ENCODE measurements around the gene HTRA3. TPM values are rescaled to one million over a fixed set of nuclear protein-coding genes. Genes with fewer than 3 reads are reported as not detected.

Gene HTRA3
- total RNA-seq, 1 donor from 2014 or later: 1.7 TPM

DNA sequence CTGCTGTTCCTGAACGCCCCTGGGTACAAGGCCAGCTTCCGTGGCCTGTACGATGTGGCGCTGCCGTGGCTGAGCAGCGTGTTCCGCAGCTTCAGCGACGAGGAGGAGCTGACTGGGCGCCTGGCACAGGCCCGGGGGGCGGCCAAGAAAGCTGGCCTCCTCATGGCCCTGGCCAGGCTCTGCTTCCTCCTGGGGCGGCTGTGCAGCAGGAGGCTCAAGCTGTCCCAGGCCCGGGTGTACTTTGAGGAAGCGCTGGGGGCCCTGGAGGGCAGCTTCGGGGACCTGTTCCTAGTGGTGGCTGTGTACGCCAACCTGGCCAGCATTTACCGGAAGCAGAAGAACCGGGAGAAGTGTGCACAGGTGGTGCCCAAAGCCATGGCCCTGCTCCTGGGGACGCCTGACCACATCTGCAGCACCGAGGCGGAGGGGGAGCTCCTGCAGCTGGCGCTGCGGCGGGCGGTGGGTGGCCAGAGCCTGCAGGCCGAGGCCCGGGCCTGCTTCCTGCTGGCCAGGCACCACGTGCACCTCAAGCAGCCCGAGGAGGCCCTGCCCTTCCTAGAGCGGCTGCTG lies 42.3 kb upstream of the HTRA3 start:
- H3K4me3 Mint-ChIP-seq (ENCODE audit: unreplicated experiment): no peak overlapping the region
- H3K9me3 Mint-ChIP-seq (ENCODE audit: unreplicated experiment): no peaks in the 10 kb centered on the region
- no peak for DNase-seq (ENCODE audit: low spot score)
- H3K27ac Mint-ChIP-seq (ENCODE audit: unreplicated experiment): no peak overlapping the region
- peaks cover 33% of the 10 kb centered on the region for H3K36me3 Mint-ChIP-seq (ENCODE audit: low read depth, unreplicated experiment)
- TF ChIP-seq, protein P1, sequence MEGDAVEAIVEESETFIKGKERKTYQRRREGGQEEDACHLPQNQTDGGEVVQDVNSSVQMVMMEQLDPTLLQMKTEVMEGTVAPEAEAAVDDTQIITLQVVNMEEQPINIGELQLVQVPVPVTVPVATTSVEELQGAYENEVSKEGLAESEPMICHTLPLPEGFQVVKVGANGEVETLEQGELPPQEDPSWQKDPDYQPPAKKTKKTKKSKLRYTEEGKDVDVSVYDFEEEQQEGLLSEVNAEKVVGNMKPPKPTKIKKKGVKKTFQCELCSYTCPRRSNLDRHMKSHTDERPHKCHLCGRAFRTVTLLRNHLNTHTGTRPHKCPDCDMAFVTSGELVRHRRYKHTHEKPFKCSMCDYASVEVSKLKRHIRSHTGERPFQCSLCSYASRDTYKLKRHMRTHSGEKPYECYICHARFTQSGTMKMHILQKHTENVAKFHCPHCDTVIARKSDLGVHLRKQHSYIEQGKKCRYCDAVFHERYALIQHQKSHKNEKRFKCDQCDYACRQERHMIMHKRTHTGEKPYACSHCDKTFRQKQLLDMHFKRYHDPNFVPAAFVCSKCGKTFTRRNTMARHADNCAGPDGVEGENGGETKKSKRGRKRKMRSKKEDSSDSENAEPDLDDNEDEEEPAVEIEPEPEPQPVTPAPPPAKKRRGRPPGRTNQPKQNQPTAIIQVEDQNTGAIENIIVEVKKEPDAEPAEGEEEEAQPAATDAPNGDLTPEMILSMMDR (IDR thresholded peaks at IDR 0.05; ENCODE audit: unreplicated experiment): no peak
- H3K27me3 Mint-ChIP-seq (ENCODE audit: unreplicated experiment): peaks cover under 1% of the 10 kb centered on the region
- H3K4me1 Mint-ChIP-seq (ENCODE audit: unreplicated experiment): peaks cover 25% of the 10 kb centered on the region

DNA sequence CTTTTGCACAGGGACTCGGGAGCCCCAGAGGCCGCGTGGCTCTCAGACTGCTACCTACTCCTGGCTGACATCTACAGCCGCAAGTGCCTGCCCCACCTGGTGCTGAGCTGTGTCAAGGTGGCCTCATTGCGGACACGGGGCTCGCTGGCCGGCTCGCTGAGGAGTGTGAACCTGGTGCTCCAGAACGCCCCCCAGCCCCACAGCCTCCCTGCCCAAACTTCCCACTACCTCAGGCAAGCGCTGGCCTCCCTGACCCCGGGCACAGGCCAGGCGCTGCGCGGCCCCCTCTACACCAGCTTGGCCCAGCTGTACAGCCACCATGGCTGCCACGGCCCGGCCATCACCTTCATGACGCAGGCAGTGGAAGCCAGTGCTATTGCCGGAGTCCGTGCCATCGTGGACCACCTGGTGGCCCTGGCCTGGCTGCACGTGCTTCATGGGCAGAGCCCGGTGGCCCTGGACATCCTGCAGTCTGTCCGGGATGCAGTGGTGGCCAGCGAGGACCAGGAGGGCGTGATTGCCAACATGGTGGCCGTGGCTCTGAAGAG lies 41.7 kb upstream of the HTRA3 start:
- no peak overlapping the region for H3K4me3 Mint-ChIP-seq (ENCODE audit: unreplicated experiment)
- no peak for DNase-seq (ENCODE audit: low spot score)
- no peaks in the 10 kb centered on the region for H3K9me3 Mint-ChIP-seq (ENCODE audit: unreplicated experiment)
- TF ChIP-seq, protein P1 (IDR thresholded peaks at IDR 0.05; ENCODE audit: unreplicated experiment): no peak
- peaks cover 25% of the 10 kb centered on the region for H3K4me1 Mint-ChIP-seq (ENCODE audit: unreplicated experiment)
- peaks cover 32% of the 10 kb centered on the region for H3K36me3 Mint-ChIP-seq (ENCODE audit: low read depth, unreplicated experiment)
- H3K27me3 Mint-ChIP-seq (ENCODE audit: unreplicated experiment): peaks cover 1% of the 10 kb centered on the region
- H3K27ac Mint-ChIP-seq (ENCODE audit: unreplicated experiment): no peak overlapping the region

DNA sequence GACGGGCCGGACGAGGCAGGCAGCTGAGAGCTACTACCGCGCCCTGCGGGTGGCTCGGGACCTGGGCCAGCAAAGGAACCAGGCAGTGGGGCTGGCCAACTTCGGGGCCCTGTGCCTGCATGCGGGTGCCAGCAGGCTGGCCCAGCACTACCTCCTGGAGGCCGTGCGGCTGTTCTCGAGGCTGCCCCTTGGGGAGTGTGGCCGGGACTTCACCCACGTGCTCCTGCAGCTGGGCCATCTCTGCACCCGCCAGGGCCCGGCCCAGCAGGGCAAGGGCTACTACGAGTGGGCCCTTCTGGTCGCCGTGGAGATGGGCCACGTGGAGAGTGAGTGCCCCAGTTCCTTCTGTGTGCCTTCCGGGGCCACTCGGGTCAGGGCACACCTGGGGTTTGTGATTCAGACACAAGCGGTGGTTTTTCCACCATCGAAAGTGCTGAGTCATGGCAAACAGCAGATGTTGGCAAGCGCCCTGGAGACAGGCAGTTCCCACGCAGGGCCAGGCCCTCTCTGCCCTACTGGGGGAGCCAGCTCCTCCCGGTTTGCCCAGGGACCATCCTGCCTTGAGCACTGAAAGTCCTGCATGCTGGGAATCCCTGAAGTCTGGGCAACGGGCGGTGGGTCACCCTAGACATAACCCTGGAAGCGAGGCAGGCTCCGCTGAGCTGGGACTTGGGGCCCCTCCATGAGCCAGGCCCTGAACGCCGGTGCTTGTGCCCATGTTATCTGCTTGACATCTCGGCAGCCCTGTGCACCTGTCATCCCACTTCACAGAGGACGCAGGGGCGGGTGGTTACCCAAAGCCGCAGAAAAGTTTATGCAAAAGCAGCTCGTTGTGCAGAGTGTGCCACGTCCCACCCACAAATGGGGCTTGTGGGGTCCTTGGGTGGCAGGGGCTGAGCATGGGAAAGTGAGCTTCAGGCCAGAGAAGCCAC lies 41.0 kb upstream of the HTRA3 start:
- peaks cover 25% of the 10 kb centered on the region for H3K4me1 Mint-ChIP-seq (ENCODE audit: unreplicated experiment)
- H3K27me3 Mint-ChIP-seq (ENCODE audit: unreplicated experiment): peaks cover 1% of the 10 kb centered on the region
- H3K9me3 Mint-ChIP-seq (ENCODE audit: unreplicated experiment): no peaks in the 10 kb centered on the region
- H3K36me3 Mint-ChIP-seq (ENCODE audit: low read depth, unreplicated experiment): peaks cover 31% of the 10 kb centered on the region
- no peak for DNase-seq (ENCODE audit: low spot score)
- no peak overlapping the region for H3K27ac Mint-ChIP-seq (ENCODE audit: unreplicated experiment)
- TF ChIP-seq, protein P1 (IDR thresholded peaks at IDR 0.05; ENCODE audit: unreplicated experiment): no peak
- H3K4me3 Mint-ChIP-seq (ENCODE audit: unreplicated experiment): no peak overlapping the region

DNA sequence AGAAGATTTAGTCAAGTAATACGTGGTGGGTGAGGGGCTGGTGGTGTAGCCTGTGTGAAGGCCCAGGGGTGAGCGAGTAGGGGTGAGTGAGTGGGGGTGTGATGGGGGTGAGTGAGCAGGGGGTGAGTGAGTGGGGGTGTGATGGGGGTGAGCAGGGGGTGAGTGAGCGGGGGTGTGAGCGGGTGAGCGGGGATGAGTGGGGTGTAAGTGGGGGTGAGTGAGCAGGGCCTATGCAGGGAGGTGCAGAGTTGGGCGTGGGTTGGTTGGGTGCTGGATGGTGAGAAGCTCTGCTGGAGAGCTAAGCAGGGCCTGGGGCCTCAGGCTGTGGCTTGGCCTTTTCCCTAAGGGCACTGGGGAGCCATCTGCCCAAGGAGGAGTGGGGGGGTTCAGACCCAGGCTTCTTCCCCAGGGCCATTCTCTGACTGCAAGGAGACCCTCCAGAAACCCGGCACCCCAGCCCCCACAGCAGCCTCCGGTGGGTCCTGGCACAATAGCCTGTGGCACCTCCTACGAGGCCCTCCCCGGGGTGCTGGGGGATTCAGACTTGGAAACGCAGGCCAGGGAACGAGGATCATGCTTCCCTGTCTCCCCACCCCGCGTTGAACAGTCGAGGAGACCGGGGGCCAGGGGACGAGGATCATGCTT lies 40.1 kb upstream of the HTRA3 start:
- no peaks in the 10 kb centered on the region for H3K9me3 Mint-ChIP-seq (ENCODE audit: unreplicated experiment)
- no peak for DNase-seq (ENCODE audit: low spot score)
- no peak overlapping the region for H3K27ac Mint-ChIP-seq (ENCODE audit: unreplicated experiment)
- TF ChIP-seq, protein P1 (IDR thresholded peaks at IDR 0.05; ENCODE audit: unreplicated experiment): no peak
- H3K36me3 Mint-ChIP-seq (ENCODE audit: low read depth, unreplicated experiment): peaks cover 25% of the 10 kb centered on the region
- peaks cover 18% of the 10 kb centered on the region for H3K4me1 Mint-ChIP-seq (ENCODE audit: unreplicated experiment)
- peaks cover 1% of the 10 kb centered on the region for H3K27me3 Mint-ChIP-seq (ENCODE audit: unreplicated experiment)
- H3K4me3 Mint-ChIP-seq (ENCODE audit: unreplicated experiment): no peak overlapping the region

All from endothelial cell (in vitro differentiated cells).